Measurements from ENCODE around the gene SIVA1.

Gene SIVA1

GRCh38 chr14:104739546-104740516, 13.1 kb upstream of the SIVA1 start:
- H3K9ac ChIP-seq (ENCODE audit: low read length): no peak overlapping the region
- no peaks in the 10 kb centered on the region for H3K4me1 ChIP-seq (ENCODE audit: control insufficient read depth, low read depth, low read length)
- no peaks in the 10 kb centered on the region for H3K36me3 ChIP-seq (ENCODE audit: control insufficient read depth, low read depth, low read length)
- no peaks in the 10 kb centered on the region for H3K27me3 ChIP-seq (ENCODE audit: control insufficient read depth, insufficient read depth, low read length)
- H3K27ac ChIP-seq (ENCODE audit: low read length): no peak overlapping the region
- H3K4me3 ChIP-seq (ENCODE audit: low read length): no peak overlapping the region
- H3K9me3 ChIP-seq (ENCODE audit: control insufficient read depth, low read depth, low read length): no peaks in the 10 kb centered on the region

GRCh38 chr14:104741108-104741802, 11.7 kb upstream of the SIVA1 start:
- no peak overlapping the region for H3K4me3 ChIP-seq (ENCODE audit: low read length)
- no peaks in the 10 kb centered on the region for H3K9me3 ChIP-seq (ENCODE audit: control insufficient read depth, low read depth, low read length)
- H3K36me3 ChIP-seq (ENCODE audit: control insufficient read depth, low read depth, low read length): no peaks in the 10 kb centered on the region
- no peak overlapping the region for H3K9ac ChIP-seq (ENCODE audit: low read length)
- no peak overlapping the region for H3K27ac ChIP-seq (ENCODE audit: low read length)
- no peaks in the 10 kb centered on the region for H3K27me3 ChIP-seq (ENCODE audit: control insufficient read depth, insufficient read depth, low read length)
- no peaks in the 10 kb centered on the region for H3K4me1 ChIP-seq (ENCODE audit: control insufficient read depth, low read depth, low read length)

DNA sequence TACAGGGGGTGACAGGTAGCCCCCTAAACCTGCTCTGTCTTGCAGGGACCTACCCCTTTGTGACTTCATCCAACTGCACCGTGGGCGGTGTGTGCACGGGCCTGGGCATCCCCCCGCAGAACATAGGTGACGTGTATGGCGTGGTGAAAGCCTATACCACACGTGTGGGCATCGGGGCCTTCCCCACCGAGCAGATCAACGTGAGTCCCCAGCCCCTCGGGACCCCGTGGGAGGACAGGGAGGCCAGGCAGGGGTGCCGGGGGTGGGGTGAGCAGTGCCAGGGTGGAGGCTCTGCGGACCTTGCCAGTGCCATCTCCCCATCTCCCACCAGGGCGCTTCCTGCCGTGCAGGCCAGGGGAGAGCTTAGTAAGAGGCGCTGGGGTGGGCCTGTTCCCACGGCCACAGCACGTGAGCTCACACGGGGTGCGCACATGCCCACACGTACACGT, 11.1 kb upstream of the SIVA1 start:
- no peak overlapping the region for H3K9ac ChIP-seq (ENCODE audit: low read length)
- H3K4me3 ChIP-seq (ENCODE audit: low read length): no peak overlapping the region
- H3K9me3 ChIP-seq (ENCODE audit: control insufficient read depth, low read depth, low read length): no peaks in the 10 kb centered on the region
- no peaks in the 10 kb centered on the region for H3K4me1 ChIP-seq (ENCODE audit: control insufficient read depth, low read depth, low read length)
- H3K27ac ChIP-seq (ENCODE audit: low read length): no peak overlapping the region
- H3K36me3 ChIP-seq (ENCODE audit: control insufficient read depth, low read depth, low read length): no peaks in the 10 kb centered on the region
- H3K27me3 ChIP-seq (ENCODE audit: control insufficient read depth, insufficient read depth, low read length): no peaks in the 10 kb centered on the region

DNA sequence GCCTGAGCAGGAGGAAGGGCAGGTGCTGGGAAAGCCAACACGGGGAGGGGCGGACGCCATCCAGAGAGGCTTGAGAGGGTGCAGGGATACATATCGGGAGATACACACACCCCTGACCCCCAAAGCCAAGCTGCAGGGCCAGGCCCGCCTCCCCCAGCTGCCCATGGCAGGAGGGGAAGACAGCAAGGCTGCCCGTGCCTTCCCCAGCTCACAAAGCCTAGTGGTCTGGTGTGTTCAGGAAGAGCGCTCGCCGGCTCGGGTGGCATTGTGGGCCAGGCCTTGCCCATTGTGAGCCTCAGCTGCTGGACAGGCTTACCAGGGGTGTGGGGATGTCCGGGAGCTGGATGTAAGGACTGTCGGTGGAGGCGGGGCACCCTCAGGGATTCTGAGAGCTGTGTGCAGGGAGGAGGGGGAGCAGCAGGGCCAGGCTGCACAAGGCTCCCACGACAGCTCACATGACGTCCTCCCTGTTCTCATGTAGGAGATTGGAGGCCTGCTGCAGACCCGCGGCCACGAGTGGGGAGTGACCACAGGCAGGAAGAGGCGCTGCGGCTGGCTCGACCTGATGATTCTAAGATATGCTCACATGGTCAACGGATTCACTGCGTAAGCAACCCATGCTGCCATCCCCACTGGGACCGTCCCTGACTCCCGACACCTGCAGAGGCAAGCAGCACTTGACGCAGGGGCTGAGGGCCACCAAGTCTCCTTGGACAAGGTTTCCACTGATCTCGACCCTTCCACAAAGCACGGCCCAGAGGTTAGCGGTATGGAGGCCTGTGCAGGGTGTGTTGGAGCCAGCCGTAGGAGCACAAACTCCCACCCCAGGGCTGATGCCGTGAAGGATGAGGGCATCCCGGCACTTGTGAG, 10.1 kb upstream of the SIVA1 start:
- Histone ChIP-seq H3K27me3 (ENCODE audit: control insufficient read depth, insufficient read depth, low read length) (no peaks in the 10 kb centered on the region), H3K27ac (ENCODE audit: low read length) (no peak overlapping the region), H3K9me3 (ENCODE audit: control insufficient read depth, low read depth, low read length) (no peaks in the 10 kb centered on the region), H3K36me3 (ENCODE audit: control insufficient read depth, low read depth, low read length) (no peaks in the 10 kb centered on the region), H3K4me3 (ENCODE audit: low read length) (no peak overlapping the region), H3K9ac (ENCODE audit: low read length) (no peak overlapping the region), H3K4me1 (ENCODE audit: control insufficient read depth, low read depth, low read length) (no peaks in the 10 kb centered on the region)

DNA sequence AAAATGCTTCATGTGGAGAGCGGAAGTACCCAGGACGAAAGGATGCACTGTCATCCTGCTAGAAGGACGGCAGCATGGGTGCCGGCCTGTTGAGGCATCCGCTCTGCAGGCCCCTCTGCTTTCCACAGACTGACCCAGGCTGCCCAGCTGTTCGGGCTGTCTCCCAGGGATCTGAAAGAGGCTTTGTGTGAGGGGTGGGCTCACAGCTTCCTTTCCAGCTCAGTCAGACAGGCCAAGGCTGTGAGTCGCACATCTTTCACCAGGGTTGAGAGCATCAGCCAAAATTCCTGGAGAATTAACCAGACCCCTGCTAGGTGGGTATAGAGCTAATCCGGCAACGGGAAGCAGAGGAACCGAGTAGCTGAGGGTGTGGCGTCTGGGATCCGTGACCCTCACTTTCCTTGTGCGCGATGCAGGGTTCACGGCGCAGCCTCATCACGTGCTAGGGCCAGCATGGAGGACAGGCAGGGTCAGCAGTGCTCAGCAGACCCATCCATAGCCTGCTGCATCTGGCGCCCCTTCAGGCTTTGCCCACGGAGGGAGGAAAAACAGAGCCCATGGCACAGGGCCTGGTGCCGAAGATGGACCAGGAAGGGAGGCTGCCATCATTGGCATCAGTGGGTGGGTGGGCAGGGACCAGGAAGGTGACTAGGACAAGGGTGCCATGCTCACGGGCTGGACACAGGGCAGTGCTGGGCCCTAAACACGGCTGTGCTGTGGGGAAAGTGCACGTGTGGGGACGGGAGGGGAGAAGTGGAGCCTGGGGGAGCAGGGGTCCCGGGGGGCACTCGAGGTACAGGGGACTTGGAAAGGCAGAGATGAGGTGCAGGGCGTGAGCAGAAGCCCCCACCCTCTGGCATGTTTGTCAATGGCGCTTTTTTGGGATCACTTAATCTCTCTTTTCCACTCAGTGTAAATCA, 9.2 kb upstream of the SIVA1 start:
- H3K9me3 ChIP-seq (ENCODE audit: control insufficient read depth, low read depth, low read length): no peaks in the 10 kb centered on the region
- H3K4me3 ChIP-seq (ENCODE audit: low read length): no peak overlapping the region
- H3K9ac ChIP-seq (ENCODE audit: low read length): no peak overlapping the region
- no peaks in the 10 kb centered on the region for H3K36me3 ChIP-seq (ENCODE audit: control insufficient read depth, low read depth, low read length)
- H3K27ac ChIP-seq (ENCODE audit: low read length): no peak overlapping the region
- no peaks in the 10 kb centered on the region for H3K27me3 ChIP-seq (ENCODE audit: control insufficient read depth, insufficient read depth, low read length)
- peaks cover 2% of the 10 kb centered on the region for H3K4me1 ChIP-seq (ENCODE audit: control insufficient read depth, low read depth, low read length)

DNA sequence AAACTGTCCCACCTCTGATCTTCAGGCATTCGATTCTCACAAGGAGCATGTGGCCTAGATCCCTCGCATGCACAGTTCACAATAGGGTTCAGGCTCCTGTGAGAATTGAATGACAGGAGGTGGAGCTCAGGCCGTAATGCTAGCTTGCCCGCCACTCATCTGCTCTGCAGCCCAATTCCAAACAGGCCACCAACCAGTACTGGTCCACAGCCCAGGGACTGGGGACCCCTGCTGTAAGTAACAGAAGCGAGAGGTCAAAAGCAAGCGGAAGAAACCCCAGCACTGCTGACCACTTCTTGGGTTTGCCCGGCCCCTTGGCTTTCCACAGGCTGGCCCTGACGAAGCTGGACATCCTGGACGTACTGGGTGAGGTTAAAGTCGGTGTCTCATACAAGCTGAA, 8.5 kb upstream of the SIVA1 start:
- Histone ChIP-seq H3K4me1 (ENCODE audit: control insufficient read depth, low read depth, low read length) (peaks cover 7% of the 10 kb centered on the region), H3K36me3 (ENCODE audit: control insufficient read depth, low read depth, low read length) (no peaks in the 10 kb centered on the region), H3K9me3 (ENCODE audit: control insufficient read depth, low read depth, low read length) (no peaks in the 10 kb centered on the region), H3K9ac (ENCODE audit: low read length) (no peak overlapping the region), H3K27ac (ENCODE audit: low read length) (no peak overlapping the region), H3K4me3 (ENCODE audit: low read length) (no peak overlapping the region), H3K27me3 (ENCODE audit: control insufficient read depth, insufficient read depth, low read length) (no peaks in the 10 kb centered on the region)

- Histone ChIP-seq H3K27ac (ENCODE audit: low read length) (no peak overlapping the region), H3K27me3 (ENCODE audit: control insufficient read depth, insufficient read depth, low read length) (no peaks in the 10 kb centered on the region), H3K4me3 (ENCODE audit: low read length) (no peak overlapping the region), H3K9ac (ENCODE audit: low read length) (no peak overlapping the region), H3K4me1 (ENCODE audit: control insufficient read depth, low read depth, low read length) (peaks cover 7% of the 10 kb centered on the region), H3K36me3 (ENCODE audit: control insufficient read depth, low read depth, low read length) (no peaks in the 10 kb centered on the region), H3K9me3 (ENCODE audit: control insufficient read depth, low read depth, low read length) (no peaks in the 10 kb centered on the region)
Measured at GRCh38 chr14:104745431-104745830, 7.5 kb upstream of the SIVA1 start.

DNA sequence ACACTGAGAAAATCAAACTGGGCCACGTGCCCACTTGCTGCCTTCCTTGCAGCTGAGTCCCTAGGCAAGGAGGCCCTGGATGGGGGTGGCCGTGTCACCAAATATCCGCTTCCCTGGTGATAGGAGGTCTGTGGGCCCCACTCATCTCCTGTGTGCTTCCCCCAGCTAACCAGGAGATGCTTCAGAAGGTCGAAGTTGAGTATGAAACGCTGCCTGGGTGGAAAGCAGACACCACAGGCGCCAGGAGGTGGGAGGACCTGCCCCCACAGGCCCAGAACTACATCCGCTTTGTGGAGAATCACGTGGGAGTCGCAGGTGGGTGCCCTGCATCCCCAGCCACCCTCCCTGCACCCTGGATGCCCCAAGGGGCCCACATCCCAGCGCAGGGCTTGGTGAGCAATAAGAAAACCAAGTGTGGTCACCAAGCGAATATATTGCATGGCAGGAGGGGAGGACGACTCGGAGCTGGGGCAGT, 6.8 kb upstream of the SIVA1 start:
- no peak overlapping the region for H3K27ac ChIP-seq (ENCODE audit: low read length)
- no peaks in the 10 kb centered on the region for H3K9me3 ChIP-seq (ENCODE audit: control insufficient read depth, low read depth, low read length)
- no peaks in the 10 kb centered on the region for H3K27me3 ChIP-seq (ENCODE audit: control insufficient read depth, insufficient read depth, low read length)
- peaks cover 7% of the 10 kb centered on the region for H3K4me1 ChIP-seq (ENCODE audit: control insufficient read depth, low read depth, low read length)
- no peak overlapping the region for H3K4me3 ChIP-seq (ENCODE audit: low read length)
- H3K36me3 ChIP-seq (ENCODE audit: control insufficient read depth, low read depth, low read length): no peaks in the 10 kb centered on the region
- no peak overlapping the region for H3K9ac ChIP-seq (ENCODE audit: low read length)

DNA sequence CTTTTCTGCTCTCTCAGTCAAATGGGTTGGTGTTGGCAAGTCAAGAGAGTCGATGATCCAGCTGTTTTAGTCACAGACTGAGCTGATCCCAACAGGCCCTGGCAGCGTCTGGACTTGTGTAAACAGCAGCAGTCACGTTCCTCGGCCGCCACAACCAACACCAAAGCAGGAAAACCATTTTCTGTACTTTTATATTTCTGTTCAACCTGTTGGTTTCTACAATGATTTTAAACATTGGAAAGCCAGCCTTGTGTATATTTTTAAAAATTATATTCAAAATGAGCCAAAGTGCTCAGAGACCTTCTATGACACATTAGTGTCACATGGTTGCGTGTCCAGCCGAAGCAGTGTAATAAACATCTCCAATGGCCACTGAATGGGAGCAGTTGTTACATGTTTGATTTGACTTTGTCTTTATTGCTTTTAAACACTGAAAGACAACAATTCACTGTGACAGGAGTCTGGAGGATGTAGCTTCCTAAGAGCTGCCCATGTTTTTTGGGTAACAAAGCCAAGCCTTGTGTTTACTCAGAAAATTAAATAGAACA, 5.9 kb upstream of the SIVA1 start:
- Histone ChIP-seq H3K27ac (ENCODE audit: low read length) (no peak overlapping the region), H3K9me3 (ENCODE audit: control insufficient read depth, low read depth, low read length) (no peaks in the 10 kb centered on the region), H3K9ac (ENCODE audit: low read length) (no peak overlapping the region), H3K27me3 (ENCODE audit: control insufficient read depth, insufficient read depth, low read length) (no peaks in the 10 kb centered on the region), H3K4me3 (ENCODE audit: low read length) (no peak overlapping the region), H3K4me1 (ENCODE audit: control insufficient read depth, low read depth, low read length) (peaks cover 7% of the 10 kb centered on the region), H3K36me3 (ENCODE audit: control insufficient read depth, low read depth, low read length) (no peaks in the 10 kb centered on the region)

GRCh38 chr14:104747876-104748275, 5.1 kb upstream of the SIVA1 start:
- Histone ChIP-seq H3K4me1 (ENCODE audit: control insufficient read depth, low read depth, low read length) (peaks cover 7% of the 10 kb centered on the region), H3K4me3 (ENCODE audit: low read length) (no peak overlapping the region), H3K9ac (ENCODE audit: low read length) (no peak overlapping the region), H3K27me3 (ENCODE audit: control insufficient read depth, insufficient read depth, low read length) (no peaks in the 10 kb centered on the region), H3K27ac (ENCODE audit: low read length) (no peak overlapping the region), H3K9me3 (ENCODE audit: control insufficient read depth, low read depth, low read length) (no peaks in the 10 kb centered on the region), H3K36me3 (ENCODE audit: control insufficient read depth, low read depth, low read length) (no peaks in the 10 kb centered on the region)
